ENCODE measurements around the gene ETFBKMT.
"Not testable (repeated sequence)": the region's sequence is repeated elsewhere in the genome, so short reads cannot be mapped to it uniquely, and the experiment has no call there.

The ETFBKMT gene

DNA sequence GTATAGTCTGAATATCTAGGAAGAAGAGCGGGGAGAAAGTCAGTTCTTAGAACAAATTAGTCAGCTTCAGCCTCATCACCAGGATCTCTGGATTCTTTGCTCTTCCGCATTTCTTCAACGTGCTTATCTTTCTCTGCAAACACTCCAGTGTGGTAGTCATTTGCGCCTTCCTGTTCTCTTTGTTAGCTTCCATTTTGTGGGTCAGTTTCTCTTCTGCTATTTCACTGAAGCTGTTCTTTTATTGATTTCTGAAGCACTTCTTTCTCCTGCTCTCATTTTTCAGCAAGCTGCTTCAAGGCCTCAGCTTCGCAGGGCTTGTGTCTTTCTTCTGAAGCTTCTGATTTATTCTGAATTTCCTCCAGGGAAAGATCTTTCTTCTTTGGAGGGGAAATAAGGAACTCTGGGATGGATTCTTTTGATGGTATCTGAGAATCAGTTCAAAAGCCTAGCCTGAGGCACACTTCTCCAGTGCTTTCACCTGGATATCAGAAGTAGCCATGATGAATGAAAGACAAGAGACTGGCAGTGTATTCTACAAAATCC lies 55.9 kb downstream of the ETFBKMT start:
- DNase-seq (ENCODE audit: insufficient read length, low spot score) (no peak), FAIRE-seq (no peak)

- not testable (repeated sequence) for FAIRE-seq; DNase-seq (ENCODE audit: insufficient read length, low spot score)
These were observed 57.5 kb downstream of the ETFBKMT start for GRCh38 chr12:31716998-31717397.

DNA sequence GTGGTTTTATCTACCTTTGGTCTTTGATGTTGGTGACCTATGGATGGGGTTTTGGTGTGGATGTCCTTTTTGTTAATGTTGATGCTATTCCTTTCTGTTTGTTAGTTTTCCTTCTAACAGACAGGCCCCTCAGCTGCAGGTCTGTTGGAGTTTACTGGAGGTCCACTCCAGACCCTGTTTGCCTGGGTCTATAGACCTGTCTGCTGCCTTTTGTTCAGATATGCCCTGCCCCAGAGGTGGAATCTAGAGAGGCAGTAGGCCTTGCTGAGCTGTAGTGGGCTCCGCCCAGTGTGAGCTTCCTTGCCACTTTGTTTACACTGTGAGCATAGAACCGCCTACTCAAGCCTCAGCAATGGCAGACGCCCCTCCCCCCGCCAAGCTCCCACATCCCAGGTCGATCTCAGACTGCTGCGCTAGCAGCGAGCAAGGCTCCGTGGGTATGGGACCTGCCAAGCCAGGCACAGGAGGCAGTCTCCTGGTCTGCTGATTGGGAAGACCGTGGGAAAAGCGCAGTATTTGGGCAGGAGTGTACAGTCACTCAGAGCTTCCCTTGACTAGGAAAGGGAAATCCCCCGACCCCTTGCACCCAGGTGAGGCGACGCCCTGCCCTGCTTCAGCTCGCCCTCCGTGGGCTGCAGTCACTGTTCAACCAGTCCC lies 59.2 kb downstream of the ETFBKMT start:
- FAIRE-seq; DNase-seq (ENCODE audit: insufficient read length, low spot score): not testable (repeated sequence)

DNA sequence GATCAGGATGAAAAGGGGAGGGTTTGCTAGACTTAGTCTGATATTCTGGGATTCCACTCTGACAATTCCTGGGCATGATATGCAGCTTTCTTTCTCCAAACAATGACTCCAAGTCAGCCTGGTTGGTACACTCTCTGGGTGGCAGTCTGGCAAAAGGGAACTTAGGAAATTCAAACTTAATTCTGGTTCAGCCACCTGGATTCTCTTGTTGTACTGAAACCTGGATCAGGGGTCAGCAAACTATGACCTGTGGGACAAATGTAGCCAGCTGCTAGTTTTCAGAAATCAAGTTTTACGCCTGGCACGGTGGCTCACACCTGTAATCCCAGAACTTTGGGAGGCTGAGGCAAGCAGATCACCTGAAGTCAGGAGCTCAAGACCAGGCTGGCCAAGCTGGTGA lies 63.1 kb downstream of the ETFBKMT start:
- DNase-seq (ENCODE audit: insufficient read length, low spot score) (no peak), FAIRE-seq (no peak)

All from HTR-8/SVneo (cell line).